Amniotic stem cell (primary cell): Measurements from ENCODE around the gene DOCK9.
"Not testable (repeated sequence)": the region's sequence is repeated elsewhere in the genome, so short reads cannot be mapped to it uniquely, and the experiment has no call there.

ENCODE experiments used
- DNase-seq: peaks from one replicate; lab custom pipeline; 2025; lab: John Stamatoyannopoulos, UW

Gene DOCK9

DNA sequence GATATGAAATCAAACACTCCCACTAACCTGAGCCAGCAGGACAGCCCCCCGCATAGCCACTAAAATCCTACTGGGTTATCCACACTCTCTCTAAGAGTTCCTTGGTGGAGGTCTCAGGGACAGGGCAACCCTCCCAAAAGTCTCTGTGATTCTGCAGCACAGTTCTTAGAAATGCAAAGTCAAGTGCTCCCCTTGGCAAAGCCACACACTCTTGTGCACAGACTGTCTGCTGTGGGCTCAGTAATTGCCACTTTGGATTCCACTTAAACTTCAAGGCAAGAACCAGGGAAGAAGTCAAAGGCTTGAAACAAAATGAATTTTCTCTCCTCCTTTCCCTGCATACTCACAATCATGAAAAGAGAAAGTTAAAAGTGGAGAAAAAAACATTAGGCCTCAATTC, 61.5 kb downstream of the DOCK9 start:
- no peak for DNase-seq

DNA sequence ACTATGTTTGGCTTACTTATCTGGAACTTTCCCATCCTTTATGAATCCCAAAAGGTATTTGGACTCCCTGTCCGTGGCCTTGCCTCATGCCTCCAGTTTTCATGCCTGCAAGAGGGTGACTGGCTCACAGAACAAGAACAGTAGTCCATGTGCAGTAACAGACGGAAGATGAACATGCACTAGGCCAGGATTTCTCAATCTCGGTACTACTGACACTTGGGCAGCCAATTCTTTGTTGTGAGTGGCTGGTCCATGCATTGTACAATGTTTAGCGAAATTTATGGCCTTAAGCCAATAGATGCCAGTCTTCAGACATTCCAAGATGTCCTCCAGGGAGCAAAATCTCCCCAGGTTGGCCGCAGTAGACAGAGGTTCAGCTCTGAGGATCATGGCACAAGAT, 61.9 kb downstream of the DOCK9 start:
- DNase-seq, result no peak

DNA sequence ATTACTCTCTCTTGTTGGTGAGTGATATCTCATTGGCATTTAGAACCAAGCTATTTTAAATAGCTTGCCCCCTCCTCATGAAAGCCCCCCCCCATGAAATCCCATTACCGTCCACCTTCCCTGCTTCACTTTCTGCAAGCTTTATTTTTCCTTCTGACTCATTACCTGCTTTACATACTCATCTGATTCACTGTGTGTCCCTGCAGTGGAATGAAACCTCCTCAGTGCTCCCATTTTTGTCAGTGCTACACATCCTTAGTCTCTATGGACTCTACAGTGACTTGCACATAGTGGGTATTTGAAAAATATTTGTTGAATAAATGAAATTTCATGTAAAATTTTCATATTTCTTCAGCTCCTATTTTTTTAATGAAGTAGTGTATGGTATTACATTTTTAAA, 62.3 kb downstream of the DOCK9 start:
- DNase-seq, result no peak

DNA sequence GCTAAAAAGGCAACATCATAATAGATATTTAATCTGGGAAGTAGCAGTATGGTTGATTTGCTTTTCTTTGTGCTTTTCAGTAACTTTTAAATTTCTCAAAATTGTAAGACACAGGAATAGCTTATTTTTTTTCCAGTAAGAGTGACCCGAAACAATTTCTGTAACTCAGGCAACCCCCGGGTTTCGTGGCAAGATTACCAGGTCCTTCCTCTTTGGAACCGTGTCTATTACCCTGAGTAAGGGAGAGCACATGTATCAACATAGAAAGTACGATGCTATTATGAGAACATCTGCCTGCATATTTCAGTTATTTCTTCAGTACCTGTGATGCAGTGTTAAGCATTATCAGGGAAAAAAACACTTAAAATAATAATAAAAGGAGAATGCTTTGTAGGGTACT, 64.1 kb downstream of the DOCK9 start:
- DNase-seq, result no peak

DNA sequence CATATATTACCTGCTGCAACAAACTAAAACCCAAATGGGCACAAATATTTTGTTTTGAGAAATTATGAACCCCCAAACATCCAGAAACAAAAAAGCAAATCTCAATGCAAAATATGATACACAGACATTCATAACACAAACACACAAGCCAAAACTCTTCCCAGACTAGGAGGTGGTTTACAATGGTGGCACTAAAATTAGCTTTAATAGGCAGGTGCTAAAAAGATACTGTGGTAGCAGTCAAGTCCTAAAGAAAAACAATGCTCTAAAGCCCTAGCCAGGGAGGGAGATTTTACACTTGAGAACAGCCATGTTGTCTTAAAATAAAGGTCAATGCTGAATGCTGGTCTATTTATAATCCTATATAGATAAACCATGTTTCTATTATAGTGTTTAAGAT, 65.0 kb downstream of the DOCK9 start:
- DNase-seq, result no peak

DNA sequence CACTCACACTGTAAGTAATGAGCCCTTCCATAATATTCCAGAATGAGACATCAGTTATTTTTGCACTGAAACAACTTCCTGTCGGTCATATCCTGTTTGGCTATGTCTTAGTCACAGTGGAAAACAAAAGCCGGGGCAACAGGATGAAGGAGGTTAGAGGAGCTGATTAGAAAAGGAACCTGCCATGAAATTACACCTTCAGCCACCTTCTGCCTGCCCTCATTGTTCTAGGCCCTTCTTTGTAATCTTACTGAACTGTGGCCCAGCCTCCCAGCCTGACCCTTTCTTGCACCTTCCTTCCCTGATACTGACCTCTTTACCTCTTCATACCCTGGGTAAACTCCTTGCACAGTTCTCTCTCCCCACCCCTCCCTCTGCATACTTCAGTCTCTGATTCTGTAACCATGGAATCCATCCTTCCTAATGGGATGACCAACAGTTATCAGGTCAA, 67.3 kb downstream of the DOCK9 start:
- peak; percentile 14 for DNase-seq

DNA sequence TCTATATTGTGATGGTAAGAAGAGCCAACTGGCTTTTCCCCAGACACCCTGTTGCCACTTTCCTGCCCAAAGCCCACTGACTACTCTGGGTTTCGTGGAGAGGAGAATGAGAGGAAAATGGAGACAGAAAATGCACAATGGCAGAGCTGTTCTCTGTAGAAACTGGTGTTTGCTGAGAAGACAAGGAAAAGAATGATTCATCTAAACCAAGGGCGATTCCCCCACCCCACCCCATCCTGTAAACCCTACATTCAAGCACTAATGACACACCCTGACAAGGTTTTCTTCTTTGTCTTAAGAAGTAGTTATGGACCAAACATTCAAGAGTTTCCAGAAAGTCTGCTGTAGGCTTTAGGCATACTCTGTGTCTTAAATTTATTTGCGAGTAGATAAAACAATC, 68.8 kb downstream of the DOCK9 start:
- DNase-seq, result no peak

DNA sequence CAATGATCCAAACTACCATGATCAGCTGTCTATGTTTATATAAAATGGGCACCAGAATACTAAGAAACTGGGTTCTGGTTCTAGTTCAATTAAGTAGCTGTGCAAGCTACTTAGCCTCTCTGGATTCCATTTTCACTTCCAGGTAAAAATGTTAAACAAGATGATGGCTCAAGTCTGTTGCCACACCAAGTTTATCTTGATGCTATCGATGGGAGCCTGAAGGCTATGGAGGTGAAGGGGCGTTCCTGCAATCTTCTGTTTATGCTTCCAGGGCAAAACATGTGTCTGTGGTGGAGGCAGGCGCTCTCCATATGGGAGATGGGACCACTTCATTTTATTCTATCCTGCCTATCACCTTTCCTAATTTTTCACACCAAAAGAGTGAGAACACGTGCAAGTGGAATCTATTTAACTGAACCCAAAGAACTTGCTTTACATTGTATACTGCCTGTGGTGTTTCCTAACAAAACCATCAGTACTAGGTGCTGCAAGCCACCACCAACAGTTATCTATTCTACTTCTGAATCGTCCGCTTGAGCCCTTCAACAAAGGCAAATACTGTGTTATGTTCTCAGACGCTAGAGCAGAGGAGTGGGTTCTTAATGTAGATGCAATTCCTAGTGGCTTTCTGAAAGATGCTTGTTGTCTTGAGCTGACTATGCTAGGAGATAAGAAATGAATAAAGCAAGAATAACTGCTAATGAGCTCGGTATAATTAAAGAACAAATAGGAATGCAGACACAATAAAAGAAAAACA, 70.9 kb downstream of the DOCK9 start:
- no peak for DNase-seq

DNA sequence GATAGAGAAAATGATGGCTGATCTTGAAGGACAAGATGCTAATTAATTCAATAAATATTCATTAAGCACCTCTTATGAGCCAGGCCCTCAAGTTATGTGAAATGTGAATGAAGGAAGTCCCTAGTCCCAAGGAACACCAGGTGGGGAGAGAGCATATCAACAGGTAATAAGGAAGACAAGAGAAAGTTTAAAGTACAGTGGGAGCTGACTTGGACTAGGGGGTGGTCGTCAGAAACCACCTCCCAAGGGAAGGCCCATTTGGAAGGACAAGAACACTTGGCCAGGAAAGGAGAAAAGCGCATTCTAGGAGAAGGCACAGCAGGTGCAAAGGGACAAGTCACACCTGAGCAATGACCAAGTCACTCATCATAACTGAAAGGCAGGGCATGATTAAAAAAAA, 72.7 kb downstream of the DOCK9 start:
- no peak for DNase-seq

DNA sequence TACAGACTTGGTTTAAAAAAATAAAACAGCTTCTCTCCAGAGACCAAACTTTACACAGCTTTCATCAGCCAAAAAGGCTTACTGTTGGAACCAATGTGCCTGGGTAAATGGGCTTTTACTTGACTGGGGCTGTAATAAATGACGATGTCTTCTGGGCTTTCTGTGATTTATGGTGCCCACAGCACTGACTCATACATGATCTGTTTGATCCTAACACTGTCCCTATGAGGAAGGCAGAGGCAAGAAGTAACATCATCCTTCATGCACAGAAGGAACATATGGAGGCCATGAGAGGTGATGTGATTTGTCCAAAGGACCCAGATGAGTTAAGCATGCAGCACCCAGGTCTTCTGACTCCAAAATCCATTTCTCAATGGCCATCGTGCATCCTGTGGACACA, 77.4 kb downstream of the DOCK9 start:
- no peak for DNase-seq

DNA sequence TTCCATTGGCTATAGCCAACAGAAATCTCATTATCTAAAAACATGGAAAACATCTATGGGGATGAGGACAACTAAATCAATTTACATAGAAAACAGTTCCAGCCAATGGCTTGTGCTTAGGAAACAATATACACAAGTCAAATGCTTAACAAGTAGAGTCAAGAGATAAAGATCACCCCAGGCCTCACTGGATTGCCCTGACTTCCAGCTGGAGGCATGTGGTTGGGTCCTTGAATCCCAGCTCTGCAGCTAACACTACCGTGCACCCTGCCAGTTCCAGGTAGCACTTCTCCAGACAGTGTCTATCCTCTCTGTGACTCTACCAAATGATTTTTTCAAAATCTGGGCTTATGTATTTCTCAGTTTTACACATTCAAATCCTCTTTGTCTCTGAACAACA, 80.2 kb downstream of the DOCK9 start:
- no peak for DNase-seq

DNA sequence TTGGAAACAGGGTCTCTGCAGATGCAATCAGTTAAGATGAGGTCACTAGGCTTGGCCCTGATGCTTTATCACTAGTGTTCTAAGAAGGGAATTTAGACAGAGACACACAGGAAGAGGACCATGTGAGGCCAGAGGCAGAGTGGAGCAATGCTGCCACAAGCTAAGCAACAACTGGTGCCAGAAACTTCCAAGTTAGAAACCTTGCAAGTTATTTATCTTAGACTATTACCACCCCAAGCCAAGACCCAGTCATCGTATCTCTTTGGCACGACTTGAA, 81.1 kb downstream of the DOCK9 start:
- no peak for DNase-seq

DNA sequence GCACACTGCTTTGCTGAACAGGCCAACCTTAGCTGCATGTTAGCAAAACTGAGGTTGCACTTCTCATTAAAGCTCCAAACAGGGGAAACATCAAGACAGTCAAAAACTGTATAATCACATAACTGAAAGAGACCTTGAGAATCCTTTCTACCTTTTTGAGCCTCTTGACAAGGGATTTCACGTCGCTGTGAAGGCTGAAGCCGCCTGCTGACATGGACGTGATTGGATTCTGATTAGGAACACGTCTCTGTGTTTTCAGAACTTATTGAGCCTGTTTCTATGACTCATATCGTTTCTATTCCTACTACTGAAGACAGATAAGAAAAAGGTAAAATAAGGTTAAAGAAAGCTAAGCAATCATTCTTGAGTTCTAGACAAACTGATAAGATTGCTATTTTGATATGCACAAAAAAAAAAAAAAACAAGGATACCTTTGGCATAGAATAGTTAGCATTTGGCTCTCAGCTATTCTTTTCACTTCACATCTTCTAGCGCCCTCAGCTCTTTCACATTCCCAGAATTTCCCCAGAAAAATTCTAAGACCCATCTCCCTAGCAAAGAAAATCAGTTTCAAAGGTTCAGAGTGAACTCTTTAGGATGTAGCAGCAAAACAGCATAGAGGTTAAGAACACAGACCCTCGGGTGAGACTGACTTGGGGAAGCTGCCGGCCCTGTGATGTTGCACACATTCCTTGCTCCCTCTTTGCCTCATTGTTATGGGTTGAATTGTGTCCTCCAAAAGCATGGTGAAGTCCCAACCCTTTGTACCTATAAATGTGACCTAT, 81.6 kb downstream of the DOCK9 start:
- no peak for DNase-seq

DNA sequence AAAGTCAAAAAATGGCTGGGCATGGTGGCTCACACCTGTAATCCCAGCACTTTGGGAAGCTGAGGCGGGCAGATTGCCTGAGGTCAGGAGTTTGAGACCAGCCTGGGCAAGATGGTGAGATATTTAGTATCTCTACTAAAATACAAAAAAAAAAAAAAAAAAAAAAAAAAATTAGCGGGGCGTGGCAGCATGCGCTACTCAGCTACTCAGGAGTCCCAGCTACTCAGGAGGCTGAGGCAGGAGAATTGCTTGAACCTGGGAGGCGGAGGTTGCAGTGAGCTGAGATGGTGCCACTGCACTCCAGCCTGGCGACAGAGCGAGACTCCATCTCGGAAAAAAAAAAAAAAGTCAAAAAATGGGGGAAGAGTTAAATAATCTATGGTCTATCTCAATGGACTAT, 83.0 kb downstream of the DOCK9 start:
- not testable (repeated sequence) for DNase-seq

DNA sequence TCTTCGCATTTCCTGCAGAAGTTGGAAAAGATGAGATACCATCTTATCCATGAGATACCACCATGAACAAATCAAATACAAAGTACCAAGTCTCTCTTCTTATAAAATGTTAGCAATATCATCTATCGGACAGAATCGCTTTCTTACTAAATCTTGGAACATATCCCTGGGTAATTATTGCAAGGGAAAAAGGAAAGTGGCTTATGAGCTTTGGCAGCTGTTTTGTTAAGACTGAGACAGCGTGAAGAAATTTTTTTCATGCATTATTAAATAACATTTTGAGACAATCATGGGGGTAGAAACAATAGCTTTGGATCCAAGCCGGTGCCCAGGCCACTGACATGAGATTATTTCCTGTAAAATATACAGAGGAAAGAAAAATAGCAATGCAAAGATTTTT, 84.5 kb downstream of the DOCK9 start:
- DNase-seq, result no peak

DNA sequence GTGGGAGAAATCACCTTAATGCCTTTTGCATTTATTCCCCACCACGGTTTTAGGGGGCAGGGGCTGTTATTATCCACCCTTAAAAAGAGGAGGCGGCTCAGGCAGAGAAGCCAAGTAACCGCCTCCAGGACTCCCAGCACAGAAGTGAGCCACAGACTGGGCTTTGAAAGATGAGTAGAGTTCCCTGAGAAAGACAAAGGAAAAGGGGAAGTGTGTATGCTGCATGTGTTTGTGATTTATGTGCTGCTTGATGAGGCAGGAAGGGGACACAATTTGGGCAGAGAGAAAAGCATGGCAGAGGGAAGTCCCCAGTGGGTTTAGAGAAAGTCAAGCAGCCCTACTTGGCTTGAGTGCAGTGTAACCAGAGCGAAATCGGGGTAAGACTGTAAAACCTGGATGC, 85.0 kb downstream of the DOCK9 start:
- DNase-seq, result no peak

DNA sequence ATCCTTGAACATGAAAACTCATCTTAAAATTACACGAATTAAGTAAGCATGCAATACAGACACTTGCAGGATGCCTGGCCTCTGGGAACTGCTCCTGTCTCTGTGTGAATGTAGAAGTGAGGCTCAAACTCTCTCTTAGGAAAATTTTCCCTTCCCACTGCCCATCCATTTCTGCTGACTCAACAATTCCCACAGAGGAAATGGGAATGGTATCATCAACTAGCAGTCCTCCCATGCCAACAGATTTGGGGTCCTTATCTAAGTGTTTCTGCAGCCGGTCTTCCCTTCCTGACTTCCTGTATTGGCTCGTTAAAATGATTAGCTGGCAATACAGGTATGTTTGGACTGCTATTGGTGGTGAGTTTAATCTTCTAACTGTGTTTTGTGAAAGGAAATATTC, 85.8 kb downstream of the DOCK9 start:
- no peak for DNase-seq

DNA sequence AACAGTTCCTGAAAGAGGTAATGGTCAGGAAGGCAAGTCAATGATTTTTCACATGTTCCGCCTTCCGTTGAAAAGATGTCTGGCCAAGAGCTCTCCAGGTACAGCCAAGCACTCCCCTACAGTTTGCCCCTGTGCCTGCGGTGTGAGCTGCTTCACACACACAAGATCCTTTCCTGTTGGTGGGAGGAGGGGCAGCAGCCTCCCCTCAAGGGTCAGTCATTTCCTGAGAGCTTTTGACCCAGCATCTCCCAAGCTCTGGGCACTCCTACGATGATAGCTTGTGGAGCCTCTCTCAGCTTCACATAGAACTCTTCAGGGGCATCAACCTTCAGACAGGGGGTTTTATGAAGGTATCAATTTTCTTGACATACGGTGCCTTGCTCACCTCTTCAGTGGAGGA, 86.9 kb downstream of the DOCK9 start:
- no peak for DNase-seq

DNA sequence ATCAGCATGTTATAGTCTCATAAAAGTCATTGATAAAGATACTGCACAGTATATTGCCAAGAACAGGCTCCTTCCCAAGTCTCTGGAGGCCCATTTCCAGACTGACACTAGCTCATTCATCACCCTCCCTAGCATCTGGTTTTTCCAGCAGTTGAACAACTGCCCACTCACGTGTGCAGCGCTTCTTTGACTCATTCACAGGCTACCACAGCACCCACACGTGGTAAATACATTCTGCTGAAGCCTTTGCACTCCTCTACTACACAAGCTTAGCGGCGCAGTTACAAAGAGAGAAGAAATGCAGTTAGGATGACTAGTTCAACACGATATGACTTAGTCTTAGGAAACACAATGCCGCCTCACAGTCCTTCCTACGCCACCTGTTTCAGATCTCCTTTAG, 87.7 kb downstream of the DOCK9 start:
- no peak for DNase-seq

DNA sequence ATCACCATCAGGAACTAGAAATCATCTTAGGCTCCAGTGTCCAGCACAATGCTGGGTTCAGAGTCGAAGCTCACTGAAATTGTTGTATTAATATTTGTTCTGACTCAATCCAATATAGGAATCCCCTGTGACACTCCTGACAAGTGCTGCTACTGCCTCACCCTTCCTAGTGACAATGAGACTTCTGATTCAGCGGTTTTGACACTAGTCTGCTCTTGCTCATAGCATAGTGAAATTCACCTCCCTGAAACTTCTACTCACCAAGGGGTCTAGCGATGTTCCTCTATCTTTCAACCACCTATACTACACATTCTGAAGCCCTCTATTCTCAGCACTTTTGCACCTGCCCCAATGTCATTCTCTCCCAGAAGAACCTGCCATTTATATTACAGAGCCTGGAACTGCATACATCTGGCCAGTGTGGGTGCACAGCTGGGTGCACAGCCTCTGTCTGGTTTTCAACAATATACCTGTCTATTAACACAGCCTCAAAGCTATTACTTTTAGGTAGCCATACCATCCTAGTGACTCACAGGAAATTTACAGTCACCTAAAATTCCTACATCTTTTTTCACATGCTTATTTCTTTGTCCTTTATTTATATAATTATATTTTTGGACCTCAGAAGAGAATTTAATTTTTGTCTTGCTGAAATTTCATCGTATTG, 88.3 kb downstream of the DOCK9 start:
- DNase-seq, result no peak

DNA sequence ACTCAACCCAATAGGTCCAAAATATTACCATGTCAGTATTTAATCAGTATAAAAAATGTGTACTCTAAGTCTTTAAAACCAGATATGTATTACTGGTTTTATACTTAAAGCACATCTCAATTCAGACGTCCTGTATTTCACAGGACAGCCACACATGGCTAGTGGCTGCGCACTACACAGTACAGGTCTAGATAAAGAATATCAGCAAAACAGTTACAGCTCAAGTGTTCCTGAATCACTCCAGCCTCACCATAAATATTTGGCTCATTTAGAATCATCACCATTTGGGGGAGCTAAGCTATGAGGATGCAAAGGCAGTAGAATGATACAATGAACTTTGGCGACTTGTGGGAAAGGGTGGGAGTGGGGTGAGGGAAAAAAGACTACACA, 89.0 kb downstream of the DOCK9 start:
- no peak for DNase-seq

DNA sequence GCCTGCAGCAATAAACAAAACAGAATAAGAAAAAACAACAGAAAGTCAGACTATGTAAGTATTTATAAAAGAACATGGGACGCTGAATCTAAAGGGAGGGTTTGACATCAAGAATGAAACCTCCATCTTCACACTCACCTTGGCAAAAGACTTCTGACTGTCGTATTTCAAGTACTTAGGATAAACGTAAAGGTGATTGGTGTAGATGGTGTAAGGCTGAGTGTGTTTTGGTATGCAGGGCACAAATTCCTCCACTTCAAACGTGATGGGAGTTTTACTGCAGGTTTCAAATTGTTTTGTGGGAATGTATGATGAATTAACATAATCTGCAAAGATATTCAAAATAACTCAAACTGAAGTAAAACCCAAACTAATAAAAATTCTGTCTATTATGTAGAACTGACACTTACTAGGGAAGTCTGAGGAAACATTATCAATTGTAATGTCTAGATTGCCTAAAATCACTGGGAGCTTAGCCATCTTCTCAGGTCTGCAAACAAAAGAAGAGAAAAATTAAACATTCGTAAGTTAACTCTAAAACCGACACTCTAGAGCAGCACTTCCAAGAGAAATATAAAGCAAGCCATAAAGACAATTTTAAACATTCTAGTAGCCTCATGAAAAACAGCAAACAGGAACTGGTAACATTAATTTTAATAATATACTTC, 89.5 kb downstream of the DOCK9 start:
- DNase-seq, result no peak
